GM19025 (cell line): ENCODE measurements around the gene AGAP1.

Source experiments
- ATAC-seq: cut with Tn5 transposase; IDR thresholded peaks from one replicate; pipeline ENCODE4 v1.9.1; 2021; ENCODE audit warnings: mild to moderate bottlenecking, low read depth, moderate library complexity; ENCODE audit not compliant: unreplicated experiment

Gene AGAP1

DNA sequence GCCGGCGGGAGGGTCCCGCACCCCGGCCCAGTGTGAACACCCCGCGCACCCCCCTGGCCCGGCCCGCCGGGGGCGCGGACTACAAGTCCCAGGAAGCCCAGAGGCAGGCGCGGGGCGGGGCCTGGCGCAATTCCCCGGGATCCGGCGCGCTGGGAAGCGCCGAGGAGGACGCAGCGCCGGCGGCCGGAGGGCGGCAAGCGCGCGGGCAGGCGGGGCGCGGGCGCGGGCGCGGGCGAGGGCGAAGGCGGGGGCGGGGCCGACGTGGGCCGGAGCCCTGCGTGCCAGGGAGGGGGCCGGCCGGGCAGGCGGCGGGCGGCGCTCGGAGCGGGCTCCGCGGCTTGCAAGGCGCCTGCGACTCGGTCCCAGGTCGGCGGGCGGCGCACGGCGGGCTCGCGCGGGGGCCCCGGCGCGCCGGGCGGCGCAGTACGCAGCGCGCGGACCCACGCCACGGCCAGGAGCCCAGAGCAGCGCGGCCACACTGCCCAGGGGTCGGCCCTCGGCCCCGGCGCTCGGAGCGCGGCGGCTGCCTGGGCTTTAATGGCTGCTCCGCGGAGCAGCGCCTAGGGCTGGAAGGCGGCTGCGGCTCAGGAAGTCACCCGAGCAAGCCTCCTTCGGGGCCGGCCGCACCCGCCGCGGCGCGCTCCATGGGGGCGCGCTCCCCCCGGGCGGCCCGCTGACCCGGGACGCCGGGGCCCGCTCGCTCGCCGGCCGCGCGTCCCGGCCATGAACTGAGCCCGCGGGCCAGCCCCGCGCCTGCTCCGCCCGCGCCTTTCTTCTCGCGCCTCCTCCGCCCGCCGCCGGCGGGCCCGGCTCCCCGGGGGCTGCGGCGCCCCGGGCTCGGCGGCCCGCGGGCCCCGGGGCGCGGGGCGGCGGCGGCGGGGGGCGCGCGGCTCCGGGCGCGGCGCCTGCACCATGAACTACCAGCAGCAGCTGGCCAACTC lies at the start of gene AGAP1:
Gene AGAP1, plus strand, starts transcription at position 269 of the 941 bp plus-strand sequence.
- ATAC-seq: no peak

DNA sequence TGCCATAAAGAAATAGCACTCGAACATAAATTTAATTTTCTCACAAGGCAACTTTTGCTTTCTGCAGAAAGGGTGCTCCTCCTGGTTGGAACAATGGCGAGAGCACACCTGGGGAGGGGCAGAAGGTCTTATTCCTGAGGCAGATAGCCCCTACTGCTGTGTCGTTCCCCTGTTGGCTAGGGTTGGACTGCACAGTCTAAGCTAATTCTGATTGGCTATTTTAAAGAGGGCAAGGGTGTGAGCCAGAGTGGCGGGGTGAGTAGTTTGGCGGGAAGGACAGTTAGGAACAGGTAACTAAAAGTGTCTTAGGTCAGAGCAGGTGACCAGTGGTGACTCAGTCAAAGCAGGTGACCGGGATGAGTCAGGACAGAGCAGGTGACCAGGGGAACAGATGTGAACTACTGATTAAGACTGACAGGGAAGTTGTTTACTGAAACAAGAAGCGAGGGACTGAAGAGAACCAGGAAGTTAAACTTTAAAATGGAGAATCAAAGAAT lies 49.7 kb upstream of the AGAP1 start:
- ATAC-seq: no peak

DNA sequence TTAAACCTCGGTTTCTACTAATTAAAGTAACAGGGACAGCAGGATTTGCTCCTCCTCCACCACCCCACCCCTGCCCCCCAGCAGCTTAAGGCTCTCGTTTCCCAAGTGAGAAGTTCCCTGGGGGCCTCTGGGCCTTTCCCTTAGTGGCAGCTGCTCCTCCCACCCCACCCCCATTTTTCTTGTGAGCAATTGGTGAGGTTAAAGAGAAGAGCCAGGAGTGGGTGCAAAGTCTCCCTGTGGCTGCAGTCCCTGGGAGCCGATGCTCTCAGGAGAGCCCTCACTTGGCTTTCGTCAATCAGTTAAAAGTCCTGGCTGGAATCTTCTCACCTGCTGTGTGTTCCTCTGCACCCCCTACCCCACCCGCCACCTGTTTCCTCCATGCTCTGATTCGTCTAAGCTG lies 48.7 kb upstream of the AGAP1 start:
- no peak for ATAC-seq

DNA sequence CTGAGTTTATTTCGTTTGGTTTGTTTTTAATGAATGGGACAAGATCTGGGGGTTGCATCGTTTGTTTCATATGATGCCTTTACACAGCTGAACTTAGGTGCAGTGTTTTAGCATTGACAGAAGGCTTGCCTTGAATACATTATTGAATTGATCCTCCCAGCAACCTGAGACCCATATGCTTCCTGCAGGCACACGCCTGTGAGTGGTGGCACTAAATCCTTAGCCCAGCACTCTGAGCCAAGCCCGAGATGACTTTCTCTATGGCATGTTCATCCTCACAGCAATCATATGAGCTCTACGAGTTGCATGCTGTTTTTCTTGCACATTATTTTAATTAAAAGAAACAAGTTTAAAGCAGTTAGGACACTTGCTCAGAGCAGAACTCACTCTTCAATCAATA lies 47.8 kb upstream of the AGAP1 start:
- no peak for ATAC-seq

DNA sequence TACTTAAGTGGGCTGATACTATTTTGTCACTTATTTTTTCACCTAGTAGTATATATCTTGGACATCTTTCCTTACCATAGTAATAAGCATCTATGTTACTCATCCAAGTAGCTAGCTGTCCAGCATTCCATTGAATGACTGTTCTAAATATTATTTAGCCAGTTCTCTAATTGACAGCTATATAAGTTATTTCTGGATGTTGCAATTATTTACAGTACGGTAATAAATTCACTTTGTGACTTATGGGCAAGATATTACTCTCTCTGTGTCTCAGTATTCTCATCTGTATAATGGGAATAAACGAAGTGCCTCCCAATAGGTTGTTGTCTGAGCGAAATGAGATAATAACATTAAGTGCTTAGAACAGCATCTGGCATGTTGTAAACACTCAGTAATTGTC lies 46.6 kb upstream of the AGAP1 start:
- ATAC-seq: no peak

DNA sequence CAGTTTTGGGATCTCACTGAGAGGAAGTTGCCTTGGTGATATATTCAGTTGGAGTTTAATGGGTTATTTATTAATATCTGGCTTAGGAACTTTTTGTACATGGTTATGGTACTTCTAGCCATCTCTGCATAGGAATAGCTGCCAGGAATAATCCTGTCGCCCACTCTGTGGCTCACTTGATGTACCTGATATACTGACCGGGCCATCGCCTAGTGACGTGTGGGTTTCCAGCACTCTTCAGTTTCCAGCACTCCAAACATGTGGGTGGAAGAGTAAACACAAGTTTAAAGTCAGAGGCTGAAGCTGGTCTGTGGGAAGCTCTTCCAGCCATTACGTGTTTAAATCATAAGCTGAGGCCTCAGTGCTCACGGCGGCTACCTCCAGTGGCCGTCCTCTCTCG lies 44.3 kb upstream of the AGAP1 start:
- ATAC-seq: no peak

DNA sequence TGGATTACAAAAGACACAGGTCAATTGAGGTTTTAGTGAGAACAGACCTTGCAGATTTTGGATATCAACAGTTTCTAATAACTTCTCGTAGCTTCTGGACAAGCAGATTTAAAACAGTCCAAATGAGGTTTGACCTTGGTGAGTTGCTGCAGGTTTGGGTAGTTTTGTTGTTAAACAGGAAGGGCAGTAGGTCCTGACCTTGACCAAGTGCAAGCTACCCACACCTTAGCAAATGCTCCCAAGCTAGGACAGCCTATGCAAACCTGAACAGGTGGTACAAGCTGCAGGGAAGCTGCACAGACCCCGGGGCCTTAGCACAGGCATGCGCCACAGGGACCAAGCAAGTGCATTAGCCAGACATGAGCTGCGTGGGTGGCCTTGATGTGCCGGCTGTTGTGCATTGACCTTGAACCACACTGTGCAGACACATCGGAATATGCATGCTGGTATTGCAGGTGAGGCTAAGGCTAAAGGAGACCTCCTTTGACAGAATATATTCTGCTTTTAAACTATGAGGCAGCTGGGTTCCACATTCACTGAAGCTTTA lies 40.2 kb upstream of the AGAP1 start:
- ATAC-seq: no peak

DNA sequence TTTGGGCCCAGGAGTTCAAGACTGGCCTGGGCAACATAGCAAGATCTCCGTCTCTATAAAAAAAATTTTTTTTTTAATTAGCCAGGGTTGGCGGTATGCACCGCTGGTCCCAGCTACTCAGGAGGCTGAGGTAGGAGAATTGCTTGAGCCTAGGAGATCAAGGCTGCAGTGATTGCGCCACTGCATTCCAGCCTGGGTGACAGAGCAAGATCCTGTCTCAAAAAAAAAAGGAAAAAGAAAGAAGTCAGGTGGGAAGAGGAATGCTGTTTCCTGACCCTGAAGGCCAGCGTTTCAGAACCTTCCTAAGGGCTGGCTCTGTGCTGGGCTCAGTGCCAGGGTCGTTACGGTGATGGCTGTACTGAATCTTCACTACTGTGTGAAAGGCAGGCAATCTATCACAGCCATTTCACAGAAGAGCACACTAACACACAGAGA lies 35.0 kb upstream of the AGAP1 start:
- ATAC-seq: no peak

DNA sequence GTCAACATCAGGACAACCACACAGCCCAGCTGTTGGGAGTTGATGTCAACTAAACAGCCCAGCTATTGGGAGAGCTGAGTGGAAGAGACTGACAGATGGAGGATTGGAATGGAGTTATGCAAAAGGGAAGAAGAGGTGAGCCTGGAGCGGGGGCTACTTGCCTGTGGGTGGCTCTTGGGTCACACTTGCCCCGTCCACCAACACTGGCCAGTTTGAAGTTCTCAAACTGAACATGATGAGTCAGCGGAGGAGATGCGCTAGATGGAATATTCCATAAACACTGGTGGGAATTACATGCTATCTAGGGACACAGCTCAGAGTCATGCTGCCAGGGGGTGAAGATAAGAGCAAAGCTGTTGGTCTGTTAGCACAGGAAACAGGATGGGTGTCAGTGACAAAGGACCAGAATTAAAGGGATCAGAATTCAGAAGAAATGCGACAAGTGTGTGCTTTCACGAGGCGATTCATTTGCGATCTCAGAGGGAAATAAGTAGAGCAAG lies 33.2 kb upstream of the AGAP1 start:
- no peak for ATAC-seq

DNA sequence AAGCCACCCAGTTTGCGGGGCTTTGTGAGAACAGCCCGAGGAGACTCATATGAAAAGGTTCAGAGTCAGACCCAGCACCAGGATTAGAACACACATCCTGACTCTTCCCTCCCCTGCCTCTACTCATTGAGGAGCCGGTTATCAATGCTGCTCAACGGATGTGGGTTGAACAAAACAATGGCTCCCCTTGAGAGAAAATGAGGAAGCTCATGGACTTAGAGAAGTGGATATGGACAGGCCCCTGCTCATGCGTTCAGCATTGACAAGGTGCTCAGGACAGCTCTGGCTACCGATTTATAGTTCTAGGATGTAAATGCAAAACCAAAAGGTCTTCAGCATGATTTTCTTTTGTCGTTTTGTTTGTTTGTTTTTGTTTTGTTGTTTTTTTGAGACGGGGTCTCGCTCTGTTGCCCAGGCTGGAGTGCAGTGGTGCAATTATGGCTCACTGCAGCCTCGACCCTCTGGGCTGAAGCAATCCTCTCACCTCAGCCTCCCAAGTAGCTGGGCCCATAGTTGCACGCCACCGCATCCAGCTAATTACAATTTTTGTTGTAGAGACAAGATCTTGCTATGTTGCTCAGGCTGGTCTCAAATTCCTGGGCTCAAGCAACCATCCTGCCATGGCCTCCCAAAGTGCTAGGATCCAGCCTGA lies 32.0 kb upstream of the AGAP1 start:
- ATAC-seq: no peak

DNA sequence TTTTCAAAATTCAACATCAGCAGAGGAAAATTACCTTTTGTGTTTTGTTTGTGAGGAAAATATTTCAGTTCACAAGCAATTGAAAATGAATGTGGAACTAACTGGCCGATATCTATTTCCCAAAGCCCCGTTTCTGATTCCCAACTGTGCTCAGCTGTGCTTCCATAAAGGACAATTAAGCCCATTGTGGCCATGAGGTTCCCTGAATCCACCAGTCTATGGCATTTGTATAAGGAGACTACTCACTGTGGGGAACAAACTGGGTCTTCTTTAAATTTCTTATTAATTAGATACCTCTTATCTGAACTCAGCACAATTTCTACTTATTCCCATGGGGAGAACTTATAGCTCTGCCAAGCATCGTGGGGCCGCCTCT lies 31.4 kb upstream of the AGAP1 start:
- ATAC-seq: no peak

DNA sequence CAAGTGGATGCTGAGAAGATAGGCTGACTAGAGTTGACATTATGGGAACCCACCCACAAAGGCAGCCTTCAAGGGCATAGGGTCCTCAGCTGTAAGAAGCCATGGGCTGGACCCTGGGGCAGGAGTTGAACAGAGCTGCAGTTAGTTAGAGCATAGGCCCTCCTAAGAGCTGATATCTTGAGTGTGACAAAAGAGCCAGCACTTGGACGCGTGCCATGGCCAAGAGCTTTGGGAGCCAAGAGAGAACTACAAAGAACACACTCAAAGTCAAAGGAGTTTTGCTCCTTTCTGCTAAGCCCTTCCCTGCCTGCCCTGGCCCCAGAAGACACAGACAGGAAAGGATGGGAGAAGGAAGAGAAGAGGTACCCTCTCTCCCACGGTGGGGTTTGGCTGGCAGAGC lies 29.9 kb upstream of the AGAP1 start:
- no peak for ATAC-seq

DNA sequence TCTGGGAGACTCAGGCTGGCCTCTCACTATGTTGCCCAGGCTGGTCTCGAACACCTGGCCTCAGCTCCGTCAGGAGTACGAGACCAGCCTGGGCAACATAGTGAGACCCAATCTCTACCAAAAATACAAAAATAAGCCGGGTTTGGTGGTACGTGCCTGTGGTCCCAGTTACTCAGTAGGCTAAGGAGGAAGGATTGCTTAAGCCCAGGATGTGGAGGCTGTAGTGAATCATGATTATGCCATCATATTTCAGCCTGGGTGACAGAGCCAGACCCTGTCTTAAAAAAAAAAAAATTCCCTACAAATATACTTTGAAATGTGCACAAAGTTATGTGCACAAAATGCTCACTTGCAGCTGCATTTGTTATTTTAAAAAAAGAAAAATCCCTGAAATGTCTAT lies 26.3 kb upstream of the AGAP1 start:
- ATAC-seq: no peak

DNA sequence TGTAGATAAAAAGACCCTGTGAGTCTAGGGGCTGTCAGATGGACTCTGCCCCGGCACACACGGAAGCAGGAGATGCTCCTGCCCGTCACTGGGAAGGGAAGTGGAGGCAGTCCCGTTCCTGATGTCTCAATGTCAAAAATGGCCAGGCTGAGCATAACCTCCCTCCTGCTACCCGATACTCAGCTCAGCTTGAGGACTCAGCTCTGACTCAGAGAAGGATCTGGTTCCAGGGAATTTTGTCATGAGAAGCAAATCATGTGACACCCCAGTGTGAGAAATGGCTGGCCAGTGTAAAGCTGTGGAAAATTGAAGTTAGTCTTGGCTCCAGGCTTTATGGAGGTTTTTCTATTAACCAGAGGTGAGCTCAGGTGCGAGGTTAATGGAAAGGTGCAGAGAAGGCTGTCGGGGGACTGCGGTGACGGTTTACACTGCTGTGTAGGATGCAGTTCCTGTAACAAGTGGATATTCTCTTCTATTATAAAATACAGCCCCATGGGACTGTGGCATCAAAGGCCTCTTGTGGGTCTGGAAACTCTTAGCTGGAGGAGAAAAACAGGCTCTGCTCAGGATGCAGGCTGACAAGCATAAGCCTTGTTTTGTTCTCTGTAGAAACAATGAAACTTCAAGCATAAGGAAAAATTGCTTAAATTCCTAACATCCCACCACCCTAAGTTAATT lies 24.7 kb upstream of the AGAP1 start:
- ATAC-seq: no peak

DNA sequence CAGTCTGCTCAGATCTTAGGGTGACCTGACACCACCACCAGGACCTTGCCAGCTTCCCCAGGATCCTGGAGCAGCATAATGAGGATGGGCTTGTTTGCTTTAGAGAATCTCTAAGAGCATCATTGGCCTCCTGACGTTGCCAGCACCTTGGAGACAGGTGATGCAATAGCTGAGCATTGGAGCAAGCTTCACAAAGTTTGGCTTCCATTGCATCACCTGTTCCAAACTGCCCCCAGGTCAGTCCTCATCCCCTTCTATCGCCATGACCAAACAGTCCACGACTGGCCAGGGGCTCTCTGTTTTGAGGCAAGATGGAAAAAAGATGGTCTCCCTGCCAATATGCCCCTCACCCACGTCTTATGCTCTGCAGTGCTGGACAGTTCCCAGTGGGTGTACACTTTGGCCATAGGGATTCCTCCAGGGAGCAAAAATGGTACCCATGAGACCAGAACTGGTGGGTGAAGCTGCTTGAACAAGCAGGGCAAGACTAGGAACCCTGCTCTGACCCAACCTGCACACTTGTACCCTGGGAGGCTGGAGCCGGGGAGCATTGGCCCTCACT lies 22.6 kb upstream of the AGAP1 start:
- no peak for ATAC-seq

DNA sequence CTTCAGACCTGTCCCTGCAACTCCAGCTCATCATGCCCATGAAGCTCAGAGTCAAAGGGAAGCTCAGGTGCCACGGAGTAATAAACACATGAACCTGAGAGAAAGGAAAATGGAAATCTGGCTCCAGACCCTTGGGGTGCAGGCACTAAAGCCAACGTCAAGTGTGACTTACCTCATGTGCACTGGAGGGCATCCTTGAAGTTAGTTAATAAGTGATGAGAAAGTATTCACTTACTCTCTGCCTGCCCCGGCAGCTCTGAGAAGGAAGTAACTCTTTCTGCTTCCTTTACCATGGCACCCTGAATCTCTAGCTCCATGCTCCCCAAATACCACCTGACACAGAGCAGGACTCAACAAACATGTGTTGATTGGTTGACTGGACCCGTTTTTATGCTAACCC lies 21.4 kb upstream of the AGAP1 start:
- ATAC-seq: no peak

DNA sequence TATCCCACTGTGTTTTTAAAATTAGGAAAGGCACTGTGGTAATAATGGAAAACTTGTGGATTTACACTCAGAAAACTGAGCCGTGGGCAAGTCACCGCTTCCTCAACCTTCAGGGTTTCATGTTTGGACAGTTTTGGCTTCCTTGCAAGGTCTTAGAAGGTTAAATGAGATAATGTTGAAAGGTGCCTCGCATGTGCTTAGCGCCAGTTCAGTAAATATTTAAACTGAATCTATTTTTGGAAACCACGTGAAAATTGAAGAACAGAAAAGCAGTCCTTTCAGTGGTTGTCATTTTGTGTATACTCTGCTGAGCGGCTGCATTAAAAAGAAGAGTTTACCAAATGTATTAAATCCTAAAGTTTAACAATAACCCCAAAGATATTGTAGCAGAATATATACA lies 15.2 kb upstream of the AGAP1 start:
- no peak for ATAC-seq

DNA sequence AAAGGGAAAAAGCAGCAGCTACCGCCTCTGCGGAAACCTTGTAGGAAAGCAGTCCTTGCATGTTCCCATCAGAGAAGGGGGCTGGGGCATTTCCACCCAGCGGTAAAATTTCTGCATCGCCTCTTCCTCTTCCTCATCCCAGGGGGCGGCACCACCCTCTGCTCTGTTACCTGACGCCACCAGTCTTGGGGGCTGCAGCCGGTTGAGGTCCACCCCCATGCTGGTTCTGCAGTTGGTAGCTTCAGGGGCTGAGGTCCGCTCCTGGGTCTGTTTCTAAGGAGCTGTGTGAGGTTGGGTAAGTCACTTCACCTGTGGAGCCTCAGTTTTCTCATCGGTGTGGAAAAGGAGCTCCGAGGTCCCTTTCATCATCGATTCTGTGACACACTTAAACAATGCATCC lies 14.2 kb upstream of the AGAP1 start:
- no peak for ATAC-seq

DNA sequence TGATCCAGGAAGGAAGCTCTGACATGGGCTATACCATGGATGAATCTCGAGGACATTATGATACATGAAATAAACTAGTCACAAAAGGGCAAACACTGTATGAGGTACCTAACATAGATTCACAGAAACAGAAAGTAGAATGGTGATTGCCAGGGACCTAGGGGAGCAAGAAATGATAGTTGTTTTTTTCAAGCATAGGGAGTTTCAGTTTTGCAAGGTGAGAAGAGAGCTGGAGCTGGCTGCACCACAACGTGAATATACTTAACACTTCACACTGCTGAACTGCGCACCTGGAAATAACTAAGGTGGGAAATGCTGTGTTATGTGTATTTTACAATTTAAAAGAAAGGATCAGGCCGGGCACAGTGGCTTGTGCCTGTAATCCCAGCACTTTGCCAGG lies 13.2 kb upstream of the AGAP1 start:
- no peak for ATAC-seq

DNA sequence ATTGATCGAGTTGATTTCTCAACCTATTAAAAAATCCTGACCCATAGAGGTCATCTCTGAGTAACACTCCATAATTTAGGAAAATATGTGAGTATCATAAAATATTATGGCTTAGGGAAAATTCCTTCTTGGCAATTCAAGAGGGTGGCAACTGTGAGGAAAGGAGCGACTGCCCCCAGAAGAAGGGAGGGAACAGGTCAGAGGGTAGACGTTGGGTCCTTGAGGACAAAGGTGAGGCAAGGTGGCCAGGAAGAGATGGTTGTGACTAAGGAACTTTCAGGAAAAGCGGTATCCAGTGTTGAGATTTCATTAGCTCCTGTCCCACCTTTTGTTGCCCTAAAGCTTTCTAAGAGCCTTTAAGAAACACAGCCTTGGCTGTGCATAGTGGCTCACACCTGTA lies 10.5 kb upstream of the AGAP1 start:
- no peak for ATAC-seq

DNA sequence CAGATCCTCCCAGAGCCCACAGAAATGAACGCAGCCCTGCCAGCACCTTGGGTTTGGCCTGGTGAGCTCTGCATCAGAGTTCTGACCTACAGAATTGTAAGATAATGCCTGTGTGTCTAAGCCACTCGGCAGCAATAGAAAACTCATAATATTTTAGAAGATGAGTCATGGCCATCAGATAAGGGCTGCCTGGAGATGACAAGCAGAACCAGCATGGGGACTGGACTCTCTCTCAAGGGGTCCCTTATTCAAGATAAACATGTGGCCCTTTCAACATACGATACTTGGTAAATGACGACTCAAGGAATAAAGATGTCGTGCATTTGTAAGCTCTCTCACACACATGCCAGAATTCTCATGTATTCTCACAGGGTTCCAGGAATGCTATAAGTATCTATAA lies 8.5 kb upstream of the AGAP1 start:
- ATAC-seq: no peak
